Measurements from ENCODE around the gene WWOX. TPM values are rescaled to one million over a fixed set of nuclear protein-coding genes. Genes with fewer than 3 reads are reported as not detected.

The WWOX gene
- total and polyA plus RNA-seq, 2 of the 8 experiments (the other 6 are each of a cell fraction or from before 2014, with no cell fraction given) = 5.4 to 16.7 TPM

GRCh38 chr16:78523212-78523985, 423.9 kb downstream of the WWOX start (continued):
- no peak for TF ChIP-seq GABPA (IDR thresholded peaks at IDR 0.05; ENCODE audit: borderline replicate concordance, insufficient read depth, low read length)
- no peak for TF ChIP-seq TEAD4 (IDR thresholded peaks at IDR 0.05; ENCODE audit: low read depth, low read length)
- no peak for TF ChIP-seq EP300 (IDR thresholded peaks at IDR 0.05; ENCODE audit: borderline replicate concordance in 1 of 2, low read depth in 2 of 2, low read length in 2 of 2)
- TF ChIP-seq RNF2 (IDR thresholded peaks at IDR 0.05; ENCODE audit: borderline replicate concordance, low read depth, low read length, missing control alignments, poor library complexity, severe bottlenecking) = no peak
- no peak for TF ChIP-seq ATF3 (IDR thresholded peaks at IDR 0.05; ENCODE audit: insufficient read depth, low read depth, low read length)
- TF ChIP-seq CHD2 (IDR thresholded peaks at IDR 0.05; ENCODE audit: low read length) = no peak
- no peak for TF ChIP-seq TCF12 (IDR thresholded peaks at IDR 0.05; ENCODE audit: low read depth, low read length)
- TF ChIP-seq JUND (IDR thresholded peaks at IDR 0.05; ENCODE audit: low read length) = no peak

Measured in H1 (cell line).